Heart left ventricle (tissue), 16 donors: ENCODE data around the gene MRPS9. TPM values are rescaled to one million over a fixed set of nuclear protein-coding genes. Genes with fewer than 3 reads are reported as not detected.

Source experiments
- ATAC-seq, 4 donors: fragments of 200-7000 bp; cut with Tn5 transposase; one replicate each; pipeline ENCODE4 v1.9.1; 2020 to 2022; ENCODE audit warnings: moderate library complexity in 4 of 4, mild to moderate bottlenecking in 3 of 4, moderate number of reproducible peaks in 1 of 4
- DNase-seq, 5 donors: peaks; one replicate each; pipeline ENCODE4 v3.0.0-alpha.2; 2020
- H3K27ac ChIP-seq, 12 donors: fragments of 200-600 bp; sonication (generic) in 4 of 12; one replicate each; pipeline versions ENCODE4 v1.5.0 to v1.8.0; 2016 to 2022; ENCODE audit warnings: mild to moderate bottlenecking in 2 of 12
- H3K27me3 ChIP-seq, 9 donors: fragments of 200-600 bp; sonication (generic) in 2 of 9; one replicate each; pipeline versions ENCODE4 v1.5.1 to v1.8.0; 2016 to 2022; ENCODE audit warnings: mild to moderate bottlenecking in 3 of 9
- H3K36me3 ChIP-seq, 9 donors: fragments of 200-600 bp; sonication (generic) in 2 of 9; one replicate each; pipeline versions ENCODE4 v1.5.0 to v1.8.0; 2018 to 2022; ENCODE audit warnings: mild to moderate bottlenecking in 2 of 9
- H3K4me1 ChIP-seq, 12 donors: fragments of 200-600 bp; sonication (generic) in 4 of 12; one replicate each; pipeline versions ENCODE4 v1.5.0 to v1.8.0; 2016 to 2022; ENCODE audit warnings: mild to moderate bottlenecking in 3 of 12
- H3K4me3 ChIP-seq, 12 donors: fragments of 200-600 bp; sonication (generic) in 4 of 12; one replicate each; pipeline versions ENCODE4 v1.5.0 to v1.8.0; 2017 to 2022; ENCODE audit warnings: mild to moderate bottlenecking in 9 of 12, moderate library complexity in 4 of 12
- H3K9me3 ChIP-seq, 12 donors: fragments of 200-600 bp; sonication (generic) in 4 of 12; one replicate each; pipeline versions ENCODE4 v1.5.0 to v1.8.0; 2016 to 2022; ENCODE audit warnings: mild to moderate bottlenecking in 1 of 12
- CTCF ChIP-seq, 12 donors: fragments of 200-600 bp; sonication (generic) in 4 of 12; IDR thresholded peaks; one replicate each; pipeline versions ENCODE4 v1.5.0 to v1.8.0; 2018 to 2022; ENCODE audit warnings: antibody characterized with exemption in 12 of 12, mild to moderate bottlenecking in 5 of 12
- POLR2A ChIP-seq, 2 donors: fragments of 450-650 bp; IDR thresholded peaks; one replicate each; pipeline ENCODE4 v1.6.1; 2017; ENCODE audit warnings: antibody characterized with exemption in 2 of 2, mild to moderate bottlenecking in 2 of 2, moderate library complexity in 2 of 2
- WGBS, 4 donors: extraction: QIAGEN DNeasy Blood & Tissue Kit in 2 of 4; methylation state at CpG; one replicate each; pipeline versions ENCODE4 v1.1.5 to v1.1.7; 2013 to 2018; 5-methylcytosine and 5-hydroxymethylcytosine counted together
- intact Hi-C, 10 donors: fragments of 100-400 bp; cut with DNase I; formaldehyde crosslinking; loops; one replicate each; pipeline versions ENCODE4 v1.11.1 to v1.14.2; 2022
- polyA plus RNA-seq, 2 donors: library from polyadenylated mRNA; stranded (reverse); fragments of 200-250 nt; gene quantifications; one replicate each; pipeline ENCODE4 v1.2.3, GENCODE V29; 2013
- total RNA-seq, 9 donors: library from RNA; depleted of rRNA in 2 of 9; stranded (reverse); fragments of >200 nt in 2 of 9; fragmentation: NEBNext Ultra II Directional in 3 of 9; extraction: Animal tissue kit (Norgen Biotek cat#: 25700) in 3 of 9; gene quantifications; one replicate each; pipeline versions ENCODE4 v1.1.0 to v1.2.4, GENCODE V29; 2016 to 2023
- donor health status: ischemic (EF 13 %, LVEDD 7.1; RV severe dilation, severe dysfunction).
- donor health status: healthy with polysubstance abuse.
- donor health status: DM: no; HTN: yes; CAD: no.
- donor health status: DM: no; HTN: no; CAD: no.
- donor health status: ischemic (EF 25% LVEDD 6.9; RV normal size, moderate dysfunction).
- donor health status: ischemic (EF 25% LVEDD 5.7; RV mildly dilated, moderate dysfunction).
- donor health status: healthy.
- donor health status: DM: yes; HTN: yes; CAD: no.
- donor health status: ischemic (EF 35%, LVEDD 5.7; RV mildly dilated, moderate dysfunction).
- donor health status: nonischemic (EF 11% LVEDD 7.7; RV severe dilation, severe dysfunction).
- donor health status: DM: yes; HTN: yes; CAD: no.
- donor health status: PGD.
- donor health status: ischemic (EF 29% LVEDD 5.4; RV normal size, mild dysfunction).
- donor health status: nonischemic (EF 23%, LVEDD 6.1; RV moderate dilation, normal function).

Gene MRPS9
- total and polyA plus RNA-seq, 11 donors, result 37.6 to 92.8 (median 63.9) TPM

GRCh38 chr2:105116348-105116747, 78.5 kb downstream of the MRPS9 start:
- DNase-seq, result no peak
- Histone ChIP-seq H3K27ac (no peak overlapping the region), H3K27me3 (peaks cover 0 to 9% (median 0%) of the 10 kb centered on the region in 9 donors), H3K36me3 (no peaks in the 10 kb centered on the region), H3K4me1 (no peaks in the 10 kb centered on the region), H3K9me3 (no peaks in the 10 kb centered on the region), H3K4me3 (no peak overlapping the region)
- WGBS, 4 donors, result 94 to 97% (median 95%) methylated on average over 5 of the region's 5 CpGs
- ATAC-seq, result no peak
- TF ChIP-seq POLR2A (IDR thresholded peaks at IDR 0.05) (no peak), CTCF (IDR thresholded peaks at IDR 0.05) (no peak)
- intact Hi-C loops, result loop anchor here in 5 of 10 donors (2.0 to 10.0 kb wide), 4 partner anchors 118 to 428 kb away; no protein-coding TSS in a partner anchor

DNA sequence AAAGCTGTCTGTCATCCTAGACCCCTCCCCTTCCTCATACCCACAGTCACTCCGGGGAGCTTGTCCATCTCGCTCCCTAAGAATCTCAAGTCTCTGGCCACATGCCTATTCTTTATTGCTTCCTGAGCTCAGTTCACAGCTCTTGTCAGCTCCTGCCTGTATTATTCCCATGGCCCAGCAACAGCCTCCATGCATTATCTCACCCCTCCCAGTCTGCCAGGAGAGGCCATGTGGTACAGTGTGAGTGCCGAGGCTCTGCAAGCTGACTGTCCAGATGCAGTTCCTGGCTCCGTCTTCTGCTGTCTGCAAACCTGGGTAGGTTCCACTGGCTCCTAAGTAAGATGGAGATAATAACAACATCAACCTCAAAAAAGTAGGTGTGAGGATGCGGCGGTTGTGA, 79.7 kb downstream of the MRPS9 start:
- H3K4me3 ChIP-seq, result no peak overlapping the region
- H3K36me3 ChIP-seq, result no peaks in the 10 kb centered on the region
- ATAC-seq (no peak), DNase-seq (no peak)
- 56 to 61% (median 58%) methylated on average over 6 of the region's 6 CpGs for WGBS, 4 donors
- peaks cover 0 to 9% (median 0%) of the 10 kb centered on the region in 9 donors for H3K27me3 ChIP-seq
- TF ChIP-seq POLR2A (IDR thresholded peaks at IDR 0.05) (no peak), CTCF (IDR thresholded peaks at IDR 0.05) (no peak)
- no peak overlapping the region for H3K27ac ChIP-seq
- no peaks in the 10 kb centered on the region for H3K4me1 ChIP-seq
- intact Hi-C loops, result loop anchor here in 5 of 10 donors (2.0 to 10.0 kb wide), 4 partner anchors 117 to 427 kb away; no protein-coding TSS in a partner anchor
- no peaks in the 10 kb centered on the region for H3K9me3 ChIP-seq

DNA sequence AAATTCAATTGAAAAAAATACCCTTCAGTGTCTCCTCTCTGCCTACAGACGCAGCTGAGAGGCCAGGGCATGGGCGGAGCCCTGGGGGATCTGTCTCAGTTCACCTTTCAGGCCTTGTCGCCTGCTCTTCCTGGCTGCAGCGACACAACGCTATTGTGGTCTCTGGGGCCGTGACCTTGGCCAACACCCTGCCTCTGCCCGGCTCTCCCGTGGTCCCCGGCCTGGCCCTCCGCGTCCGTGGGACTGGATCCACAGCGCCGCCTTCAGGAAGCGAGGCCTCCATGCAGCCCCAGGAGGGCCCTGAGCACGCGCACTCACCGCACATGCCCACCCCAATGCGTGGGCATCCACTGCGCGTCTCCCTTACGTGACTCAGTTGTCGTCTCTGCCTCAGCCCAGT, 81.1 kb downstream of the MRPS9 start:
- ATAC-seq (peak in 1 of 4 donors; percentile 33), DNase-seq (no peak)
- TF ChIP-seq POLR2A (IDR thresholded peaks at IDR 0.05) (no peak), CTCF (IDR thresholded peaks at IDR 0.05) (peak in 5 of 12 donors; percentile 5 to 25 (median 19))
- Histone ChIP-seq H3K27me3 (peaks cover 0 to 9% (median 0%) of the 10 kb centered on the region in 9 donors), H3K9me3 (no peaks in the 10 kb centered on the region), H3K4me1 (no peaks in the 10 kb centered on the region), H3K36me3 (no peaks in the 10 kb centered on the region), H3K4me3 (no peak overlapping the region), H3K27ac (no peak overlapping the region)
- 41 to 54% (median 47%) methylated on average over 15 to 23 of the region's 23 CpGs for WGBS, 4 donors
- intact Hi-C loops, result loop anchor here in 4 of 10 donors (10.0 kb wide), 3 partner anchors 176 to 426 kb away; no protein-coding TSS in a partner anchor

- TF ChIP-seq CTCF (IDR thresholded peaks at IDR 0.05) (no peak), POLR2A (IDR thresholded peaks at IDR 0.05) (no peak)
- intact Hi-C loops, result no loop called here
- ATAC-seq, result no peak
These were observed 83.6 kb downstream of the MRPS9 start for GRCh38 chr2:105121434-105121833.

More at GRCh38 chr2:105121434-105121833, 83.6 kb downstream of the MRPS9 start:
- no peak for DNase-seq
- H3K27me3 ChIP-seq, result peaks cover 0 to 12% (median 0%) of the 10 kb centered on the region in 9 donors
- WGBS, 4 donors, result 55 to 71% (median 63%) methylated on average over 8 of the region's 8 CpGs
- no peak overlapping the region for H3K4me3 ChIP-seq
- no peaks in the 10 kb centered on the region for H3K9me3 ChIP-seq
- H3K4me1 ChIP-seq, result no peaks in the 10 kb centered on the region
- H3K27ac ChIP-seq, result no peak overlapping the region
- H3K36me3 ChIP-seq, result no peaks in the 10 kb centered on the region
